HG03175 (cell line): ENCODE measurements around the gene PRDX6.
A peak's percentile ranks its signal among the peaks of the same experiment; 100 is the strongest.
"Not testable (repeated sequence)": the region's sequence is repeated elsewhere in the genome, so short reads cannot be mapped to it uniquely, and the experiment has no call there.

ENCODE experiments used
- ATAC-seq: cut with Tn5 transposase; IDR thresholded peaks from one replicate; pipeline ENCODE4 v1.9.1; 2021; ENCODE audit warnings: mild to moderate bottlenecking, moderate library complexity; ENCODE audit not compliant: unreplicated experiment

The PRDX6 gene

GRCh38 chr1:173464185-173464584, 12.9 kb upstream of the PRDX6 start:
- ATAC-seq: not testable (repeated sequence)

DNA sequence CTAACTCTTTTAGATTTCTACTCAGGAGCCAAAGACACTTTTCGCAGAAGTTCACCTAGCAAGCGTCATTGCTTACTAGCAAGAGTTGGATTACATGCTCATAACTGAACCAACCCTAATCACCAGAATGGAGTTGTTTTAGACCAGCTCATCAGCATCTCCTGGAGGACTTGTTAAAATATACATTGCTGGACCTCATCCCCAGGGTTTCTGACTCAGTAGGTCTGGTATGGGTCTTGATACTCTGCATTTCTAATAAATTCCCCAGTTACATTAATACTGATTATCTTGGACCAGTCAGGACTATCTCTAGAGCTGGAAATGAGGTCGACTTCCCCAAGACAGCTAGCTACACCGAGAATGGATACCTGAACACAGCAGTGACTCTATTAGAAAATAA, 9.7 kb upstream of the PRDX6 start:
- no peak for ATAC-seq

DNA sequence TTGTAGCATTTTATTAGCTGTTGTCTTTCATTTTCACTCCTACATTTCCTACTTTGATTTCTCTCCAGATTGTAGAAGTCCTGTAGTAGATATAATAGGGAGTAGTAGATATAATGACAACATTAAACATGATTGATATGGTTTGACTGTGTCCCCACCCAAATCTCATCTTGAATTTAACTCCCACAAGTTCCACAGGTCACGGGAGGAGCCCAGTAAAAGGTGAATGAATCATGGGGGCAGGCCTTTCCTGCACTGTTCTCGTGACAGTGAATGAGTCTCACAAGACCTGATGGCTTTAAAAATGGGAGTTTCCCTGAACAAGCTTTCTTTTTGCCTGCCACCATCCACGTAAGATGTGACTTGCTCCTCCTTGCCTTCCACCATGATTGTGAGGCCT, 7.5 kb upstream of the PRDX6 start:
- ATAC-seq: no peak

GRCh38 chr1:173470608-173471007, 6.5 kb upstream of the PRDX6 start:
- ATAC-seq: no peak

DNA sequence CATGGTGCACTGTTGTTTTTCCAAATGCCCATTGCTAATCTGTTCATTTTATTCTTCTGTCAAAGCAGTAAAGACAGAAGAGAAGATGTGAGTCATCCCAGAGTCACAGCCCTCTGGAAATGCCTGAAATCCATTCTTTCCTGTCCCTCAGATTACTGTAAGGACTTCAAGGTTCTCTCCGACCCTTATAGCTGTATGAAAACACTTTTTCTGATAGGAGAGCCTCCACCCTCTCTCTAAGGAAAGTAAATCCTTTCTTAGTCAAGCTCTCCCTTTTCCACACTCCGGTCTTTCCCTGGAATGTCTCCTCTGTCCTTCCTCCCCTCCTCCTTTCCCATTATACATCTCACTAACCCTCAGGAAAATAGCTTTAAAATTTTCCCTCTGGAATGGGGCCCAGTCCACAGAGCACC, 3.5 kb upstream of the PRDX6 start:
- ATAC-seq: no peak

GRCh38 chr1:173474097-173474779, 2.9 kb upstream of the PRDX6 start:
- no peak for ATAC-seq

- not testable (repeated sequence) for ATAC-seq
These were observed 2.2 kb upstream of the PRDX6 start for GRCh38 chr1:173474780-173475421.

GRCh38 chr1:173475564-173476196, 1.5 kb upstream of the PRDX6 start:
- no peak for ATAC-seq

DNA sequence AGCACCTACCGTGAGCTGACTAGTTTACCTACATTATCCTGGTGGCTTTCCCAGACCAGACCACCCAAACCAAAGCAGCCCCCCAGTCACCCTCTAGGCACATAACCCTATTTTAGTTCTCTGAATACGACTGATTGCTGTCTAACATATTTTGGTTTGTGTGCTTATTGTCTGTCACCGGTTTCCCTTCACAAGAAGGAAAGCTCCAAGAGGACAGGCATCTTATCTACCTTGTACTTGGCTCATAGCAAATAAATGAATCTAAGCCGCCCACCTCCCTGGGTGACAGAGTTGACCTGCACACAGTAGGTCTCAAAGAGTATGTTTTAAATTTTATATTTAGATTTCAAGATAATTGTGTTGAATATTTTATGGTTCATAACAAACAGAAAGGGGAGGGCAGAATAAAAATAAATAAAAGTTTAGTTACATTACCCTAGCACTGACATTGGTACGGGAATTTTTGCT, 904 bp upstream of the PRDX6 start:
- no peak for ATAC-seq

- peak; percentile 97 for ATAC-seq
These were observed 360 bp upstream of the PRDX6 start for GRCh38 chr1:173476665-173477285.

DNA sequence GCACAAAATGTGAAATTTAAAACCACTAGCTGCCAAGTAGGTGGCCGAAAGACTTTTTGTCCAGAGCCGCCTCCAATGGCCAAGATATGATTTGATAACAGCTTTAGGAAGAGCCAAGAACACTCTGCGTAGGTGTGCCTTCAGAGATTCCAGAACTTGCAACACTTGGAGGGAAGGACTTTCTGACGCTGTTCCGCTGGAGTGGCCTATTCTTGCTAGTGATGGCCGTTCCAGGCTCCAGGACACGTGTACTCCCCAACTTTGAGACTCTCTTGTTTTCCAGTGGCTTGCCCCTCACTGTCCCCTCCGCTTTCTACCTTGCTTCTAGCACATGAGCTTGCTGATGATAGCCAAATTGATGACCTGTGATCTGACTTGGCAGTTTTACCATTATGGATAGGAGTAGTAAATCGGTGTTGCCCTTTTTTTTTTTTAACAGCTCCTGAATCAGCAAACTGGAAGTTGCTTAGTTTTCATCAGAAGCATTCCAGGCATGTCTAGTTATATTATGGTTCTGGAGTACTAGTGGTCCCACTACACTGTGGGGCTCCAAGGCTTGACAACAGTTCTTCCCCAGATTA, 1.0 kb downstream of the PRDX6 start:
- ATAC-seq: no peak

GRCh38 chr1:173479649-173480048, 2.5 kb downstream of the PRDX6 start:
- ATAC-seq: no peak

DNA sequence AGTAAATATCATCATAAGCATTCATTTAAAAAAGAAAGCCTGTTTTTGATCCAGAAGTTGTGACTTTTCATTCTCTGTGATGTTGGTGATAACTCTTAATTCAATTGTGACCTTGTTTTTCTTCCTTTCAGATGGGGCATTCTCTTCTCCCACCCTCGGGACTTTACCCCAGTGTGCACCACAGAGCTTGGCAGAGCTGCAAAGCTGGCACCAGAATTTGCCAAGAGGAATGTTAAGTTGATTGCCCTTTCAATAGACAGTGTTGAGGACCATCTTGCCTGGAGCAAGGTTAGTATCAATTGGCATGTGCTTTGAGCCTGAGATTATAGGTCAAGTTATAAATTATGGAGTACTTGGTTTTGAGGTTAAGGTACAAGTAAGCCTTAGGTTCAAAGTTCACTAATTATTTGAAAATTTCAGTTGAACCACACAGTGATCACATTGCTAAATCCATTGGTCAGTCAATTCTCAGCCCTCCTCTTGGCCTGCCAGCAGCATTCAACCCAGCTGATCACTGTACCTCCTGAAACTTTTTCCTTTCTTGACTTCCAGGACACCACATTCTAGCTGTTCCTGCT, 4.1 kb downstream of the PRDX6 start:
- no peak for ATAC-seq

DNA sequence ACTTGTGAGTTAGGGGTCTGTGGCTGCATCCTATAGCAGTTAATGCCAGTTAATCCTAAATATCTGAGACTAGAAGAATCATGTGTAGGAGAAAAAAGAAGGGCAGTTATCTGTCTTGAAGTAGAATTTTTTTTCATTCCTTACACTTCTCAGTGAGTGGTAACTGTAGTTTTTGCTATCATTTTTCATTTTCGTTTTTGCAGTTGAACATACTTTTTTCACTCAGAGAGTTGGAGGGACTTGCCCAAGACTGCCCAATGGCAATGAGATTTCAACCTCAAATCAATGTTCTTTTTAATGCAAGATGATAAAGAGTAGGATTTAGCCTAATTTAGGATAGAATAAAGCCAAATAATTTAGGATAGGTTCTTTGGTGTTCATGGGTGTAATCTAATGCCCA, 5.5 kb downstream of the PRDX6 start:
- ATAC-seq: no peak

DNA sequence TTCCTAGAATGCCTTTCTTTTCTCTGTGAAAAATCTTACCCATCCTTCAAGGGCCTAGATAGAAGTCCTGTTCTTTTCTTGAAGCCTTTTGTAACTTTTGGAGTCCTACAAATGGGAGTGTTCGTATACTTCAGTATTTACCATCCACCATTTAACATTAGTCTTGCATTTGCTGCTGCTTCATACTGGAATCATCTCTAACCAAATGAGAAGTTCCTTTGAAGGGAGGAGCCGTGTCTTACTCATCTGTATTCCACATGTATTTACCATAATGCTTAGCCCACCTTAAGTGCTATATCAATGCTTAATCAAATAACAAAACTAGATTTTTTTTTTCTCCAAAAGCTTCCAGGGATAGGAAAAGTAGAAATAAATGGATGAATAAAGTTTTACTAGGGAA, 7.1 kb downstream of the PRDX6 start:
- no peak for ATAC-seq

DNA sequence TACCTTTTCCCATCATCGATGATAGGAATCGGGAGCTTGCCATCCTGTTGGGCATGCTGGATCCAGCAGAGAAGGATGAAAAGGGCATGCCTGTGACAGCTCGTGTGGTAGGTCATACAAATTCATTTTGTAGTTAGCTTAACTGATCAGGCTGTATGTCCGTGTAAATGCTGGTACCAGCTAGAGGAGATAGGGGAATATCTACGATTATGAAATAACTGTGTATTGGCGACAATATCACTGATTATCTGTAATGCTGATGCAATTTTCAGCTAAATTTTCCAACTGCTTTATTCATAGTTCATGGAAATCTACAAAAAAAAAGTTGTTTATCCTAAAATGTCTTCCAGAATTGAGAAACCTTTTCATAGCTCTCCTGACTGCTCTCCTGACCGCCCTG, 8.3 kb downstream of the PRDX6 start:
- no peak for ATAC-seq

DNA sequence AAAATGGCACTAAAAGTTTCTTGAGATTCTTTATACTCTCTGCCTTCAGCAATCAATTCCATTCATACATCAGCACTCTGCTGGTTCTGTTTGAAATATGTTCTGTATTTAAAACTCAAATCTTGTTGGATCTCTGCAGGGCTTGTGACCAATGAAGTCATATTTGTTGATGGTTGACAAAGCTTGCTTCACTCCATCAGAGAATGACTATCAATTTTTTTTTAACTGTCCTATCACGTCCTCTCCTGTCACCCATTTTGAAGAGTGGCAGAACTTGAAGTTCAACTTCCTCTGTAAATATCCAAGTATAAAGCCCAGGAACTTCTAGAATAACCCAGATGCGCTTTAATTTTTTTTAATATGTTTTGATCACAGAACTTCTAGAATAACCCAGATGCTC, 10.9 kb downstream of the PRDX6 start:
- no peak for ATAC-seq

GRCh38 chr1:173489149-173489600, 12.0 kb downstream of the PRDX6 start:
- ATAC-seq: no peak

GRCh38 chr1:173489929-173490328, 12.8 kb downstream of the PRDX6 start:
- no peak for ATAC-seq

- no peak for ATAC-seq
These were observed 14.4 kb downstream of the PRDX6 start for GRCh38 chr1:173491508-173491907.

DNA sequence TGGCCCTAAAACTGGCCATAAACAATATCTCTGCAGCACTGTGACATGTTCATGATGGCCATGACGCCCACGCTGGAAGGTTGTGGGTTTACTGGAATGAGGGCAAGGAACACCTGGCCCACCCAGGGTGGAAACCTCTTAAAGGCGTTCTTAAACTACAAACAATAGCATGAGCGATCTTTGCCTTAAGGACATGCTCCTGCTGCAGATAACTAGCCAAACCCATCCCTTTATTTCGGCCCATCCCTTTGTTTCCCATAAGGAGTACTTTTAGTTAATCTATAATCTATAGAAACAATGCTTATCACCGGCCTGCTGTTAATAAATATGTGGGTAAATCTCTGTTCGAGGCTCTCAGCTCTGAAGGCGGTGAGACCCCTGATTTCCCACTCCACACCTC, 16.0 kb downstream of the PRDX6 start:
- not testable (repeated sequence) for ATAC-seq
